Dendritic cell treated with granulocyte-macrophage colony-stimulating factor and Interleukin-4, amounts not matched to agents 40 ng/mL and 50 ng/mL, for 4 days (primary cell): ENCODE measurements around the gene PTTG1.
"Not testable (repeated sequence)": the region's sequence is repeated elsewhere in the genome, so short reads cannot be mapped to it uniquely, and the experiment has no call there.

ENCODE experiments used
- H3K27ac Mint-ChIP-seq: one replicate; pipeline ENCODE4 v1.8.0; 2022; ENCODE audit warnings: mild to moderate bottlenecking, mixed read lengths
- H3K27me3 Mint-ChIP-seq: one replicate; pipeline ENCODE4 v1.8.0; 2022; ENCODE audit warnings: mild to moderate bottlenecking, mixed read lengths
- H3K36me3 Mint-ChIP-seq: one replicate; pipeline ENCODE4 v1.8.0; 2022; ENCODE audit warnings: low read depth, mixed read lengths
- H3K4me1 Mint-ChIP-seq: one replicate; pipeline ENCODE4 v1.8.0; 2022; ENCODE audit warnings: low read depth, mixed read lengths
- H3K4me3 Mint-ChIP-seq: one replicate; pipeline ENCODE4 v1.8.0; 2022; ENCODE audit warnings: mild to moderate bottlenecking, moderate library complexity, mixed read lengths
- H3K9me3 Mint-ChIP-seq: one replicate; pipeline ENCODE4 v1.8.0; 2022; ENCODE audit warnings: mixed read lengths
- intact Hi-C: fragments of 100-400 bp; cut with micrococcal nuclease; formaldehyde crosslinking; loops from one replicate; pipeline ENCODE4 v1.15.0; 2022

The PTTG1 gene

DNA sequence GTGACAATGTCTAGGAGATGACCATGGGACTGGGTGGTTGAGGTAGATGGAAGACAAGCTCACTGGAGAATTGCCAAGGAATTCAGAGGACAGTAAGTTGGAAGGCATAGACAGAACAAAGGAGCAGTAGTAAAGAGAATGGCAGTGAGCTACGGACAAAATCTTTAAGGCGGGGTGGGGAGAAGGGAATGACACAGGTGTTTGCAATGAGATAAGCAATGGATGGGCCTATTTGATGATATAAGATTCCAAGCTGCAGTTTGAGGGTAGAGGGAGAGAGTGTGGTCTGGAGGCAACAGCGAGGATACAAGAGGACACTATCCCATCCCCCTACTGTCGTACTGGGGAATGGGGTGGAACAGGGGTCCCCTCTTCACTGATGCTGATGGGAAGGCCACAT is 14.4 kb downstream of the PTTG1 start:
- Mint-ChIP-seq H3K36me3 (no peaks in the 10 kb centered on the region), H3K4me1 (peaks cover 39% of the 10 kb centered on the region), H3K4me3 (no peak overlapping the region), H3K9me3 (no peaks in the 10 kb centered on the region), H3K27ac (peak overlapping the region; percentile 5), H3K27me3 (no peaks in the 10 kb centered on the region)
- intact Hi-C loops, result loop anchor here (10.0 kb wide), 2 partner anchors 209 to 399 kb away; no protein-coding TSS in a partner anchor

DNA sequence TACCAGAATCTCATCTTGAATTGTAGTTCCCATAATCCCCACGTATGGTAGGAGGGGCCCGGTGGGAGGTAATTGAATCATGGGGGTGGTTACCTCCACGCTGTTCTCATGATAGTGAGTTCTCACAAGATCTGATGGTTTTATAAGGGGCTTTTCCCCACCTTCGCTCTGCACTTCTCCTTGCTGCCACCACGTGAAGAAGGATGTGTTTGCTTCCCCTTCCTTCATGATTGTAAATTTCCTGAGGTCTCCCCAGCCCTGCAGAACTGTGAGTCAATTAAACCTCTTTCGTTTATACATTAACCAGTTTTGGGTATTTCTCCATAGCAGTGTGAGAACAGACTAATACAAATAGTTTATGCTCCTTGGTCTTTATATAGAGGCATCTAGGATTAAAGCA is 15.0 kb downstream of the PTTG1 start:
- not testable (repeated sequence) for H3K4me3 Mint-ChIP-seq, H3K36me3 Mint-ChIP-seq, H3K27ac Mint-ChIP-seq, H3K27me3 Mint-ChIP-seq, H3K9me3 Mint-ChIP-seq
- H3K4me1 Mint-ChIP-seq, result peaks cover 45% of the 10 kb centered on the region
- intact Hi-C loops, result loop anchor here (10.0 kb wide), 2 partner anchors 208 to 398 kb away; no protein-coding TSS in a partner anchor

DNA sequence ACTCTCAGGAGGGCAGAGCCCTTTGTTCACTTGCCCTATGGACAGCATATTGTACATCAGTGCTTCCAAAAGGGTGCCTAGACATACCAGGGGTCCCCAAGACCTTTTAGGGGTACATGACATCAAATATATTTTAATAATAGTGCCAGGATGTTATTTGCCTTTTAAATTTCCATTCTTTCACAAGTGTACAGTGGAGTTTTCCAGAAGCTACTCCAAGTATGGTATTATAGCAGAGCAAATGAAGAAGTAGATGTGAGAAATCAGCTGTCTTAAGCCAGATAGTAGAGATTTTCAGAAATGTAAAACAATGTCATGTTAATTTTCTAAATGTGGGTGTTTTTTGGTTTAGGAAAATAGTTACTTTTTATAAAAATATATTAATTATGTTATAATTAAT is 15.6 kb downstream of the PTTG1 start:
- H3K27ac Mint-ChIP-seq, result no peak overlapping the region
- H3K4me3 Mint-ChIP-seq, result no peak overlapping the region
- intact Hi-C loops, result loop anchor here (10.0 kb wide), 2 partner anchors 208 to 398 kb away; no protein-coding TSS in a partner anchor
- H3K27me3 Mint-ChIP-seq, result no peaks in the 10 kb centered on the region
- no peaks in the 10 kb centered on the region for H3K36me3 Mint-ChIP-seq
- H3K4me1 Mint-ChIP-seq, result peaks cover 51% of the 10 kb centered on the region
- H3K9me3 Mint-ChIP-seq, result no peaks in the 10 kb centered on the region

DNA sequence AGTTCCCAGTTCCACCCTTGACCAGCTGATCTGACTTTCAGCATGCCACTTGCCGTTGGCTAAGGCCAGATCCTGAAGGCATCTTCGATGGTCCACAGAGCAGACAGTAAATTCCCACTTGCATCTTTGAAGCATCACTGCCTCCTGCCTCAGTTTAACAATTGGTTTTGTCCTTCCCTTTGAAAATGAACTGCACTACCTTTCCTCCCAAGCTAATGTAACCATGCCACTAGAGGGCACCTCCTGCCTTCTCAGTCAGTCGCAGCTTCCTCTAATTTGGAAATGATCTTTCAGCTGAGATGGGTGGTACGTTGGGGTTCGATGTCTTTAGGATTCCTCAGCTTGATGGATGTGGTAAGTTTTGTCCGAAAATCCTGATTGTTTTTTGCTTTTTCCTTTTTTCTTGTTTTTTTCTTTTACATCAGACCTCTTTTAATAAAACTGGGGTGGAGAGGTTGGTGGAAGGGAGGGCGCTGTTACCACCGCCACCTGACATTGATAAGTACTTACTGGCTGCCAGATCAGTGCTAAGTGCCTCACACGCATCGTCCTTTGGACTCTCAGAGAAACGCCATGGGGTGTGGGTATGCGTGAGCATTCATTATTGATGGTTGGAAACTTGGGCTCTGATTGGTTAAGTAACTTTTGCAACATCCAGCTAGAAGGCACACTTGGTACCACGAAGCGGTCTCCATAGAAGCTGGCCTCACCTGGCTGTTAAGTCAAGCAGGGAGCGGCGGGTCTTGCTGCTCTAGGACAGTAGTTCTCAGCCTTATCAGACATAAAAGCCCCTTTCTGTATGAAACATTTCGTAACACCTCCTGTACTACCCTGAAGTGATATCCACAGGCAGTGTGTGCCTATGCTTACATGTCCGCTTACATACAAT is 16.9 kb downstream of the PTTG1 start:
- intact Hi-C loops, result loop anchor here (1.0 to 10.0 kb wide), 4 partner anchors 28 to 396 kb away; no protein-coding TSS in a partner anchor
- Mint-ChIP-seq H3K9me3 (no peaks in the 10 kb centered on the region), H3K4me1 (peaks cover 58% of the 10 kb centered on the region), H3K27me3 (no peaks in the 10 kb centered on the region), H3K36me3 (no peaks in the 10 kb centered on the region), H3K27ac (peak overlapping the region; percentile 77), H3K4me3 (peak overlapping the region; percentile 75)

DNA sequence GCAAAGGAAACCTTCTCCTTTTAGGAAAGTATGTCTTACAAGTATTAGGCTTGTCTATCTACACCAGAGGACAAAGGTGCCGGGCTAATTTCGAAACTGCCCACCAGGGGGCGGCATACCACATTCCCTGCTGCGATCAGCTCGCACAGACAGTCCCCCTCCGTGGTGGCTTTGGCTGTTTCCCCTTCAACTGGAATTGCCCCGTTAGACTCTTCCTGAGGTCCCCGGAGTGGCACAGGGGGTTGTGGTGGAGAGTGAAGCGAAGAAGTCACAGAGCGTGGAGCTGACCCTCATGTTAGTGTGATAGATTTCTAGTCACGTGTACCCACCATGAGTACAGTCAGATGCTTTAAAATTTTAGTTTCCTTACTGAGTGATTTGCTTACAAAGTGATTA is 17.5 kb downstream of the PTTG1 start:
- Mint-ChIP-seq H3K27me3 (no peaks in the 10 kb centered on the region), H3K4me1 (peaks cover 58% of the 10 kb centered on the region), H3K27ac (peak overlapping the region; percentile 77), H3K4me3 (peak overlapping the region; percentile 75), H3K36me3 (no peaks in the 10 kb centered on the region), H3K9me3 (no peaks in the 10 kb centered on the region)
- intact Hi-C loops, result loop anchor here (2.0 to 10.0 kb wide), 3 partner anchors 28 to 396 kb away; no protein-coding TSS in a partner anchor

DNA sequence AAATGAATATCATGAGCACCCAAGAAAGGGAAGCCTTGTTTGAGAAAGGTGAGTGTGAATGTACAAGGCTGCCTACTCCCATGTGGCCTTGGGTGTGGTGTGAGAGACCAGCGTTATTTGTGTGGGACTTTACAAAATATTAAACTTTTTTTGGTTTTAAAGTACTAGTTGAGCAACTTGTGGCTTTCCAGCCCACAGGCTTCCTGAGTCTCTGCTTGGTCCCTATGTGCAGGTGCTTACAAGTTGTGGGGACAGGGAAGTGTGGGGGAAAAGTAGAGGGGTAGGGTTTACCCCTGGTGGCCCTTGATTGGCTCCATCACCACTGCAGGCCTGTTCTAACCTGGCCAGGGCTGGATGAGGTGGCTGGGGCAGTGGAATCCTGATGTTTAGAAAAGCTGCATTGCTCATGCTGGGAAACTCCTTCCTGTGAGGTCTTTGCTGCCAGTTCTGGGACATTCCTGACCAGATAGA is 19.7 kb downstream of the PTTG1 start:
- Mint-ChIP-seq H3K4me3 (no peak overlapping the region), H3K27me3 (no peaks in the 10 kb centered on the region), H3K9me3 (no peaks in the 10 kb centered on the region), H3K4me1 (peaks cover 56% of the 10 kb centered on the region), H3K27ac (no peak overlapping the region), H3K36me3 (no peaks in the 10 kb centered on the region)
- intact Hi-C loops, result no loop called here

DNA sequence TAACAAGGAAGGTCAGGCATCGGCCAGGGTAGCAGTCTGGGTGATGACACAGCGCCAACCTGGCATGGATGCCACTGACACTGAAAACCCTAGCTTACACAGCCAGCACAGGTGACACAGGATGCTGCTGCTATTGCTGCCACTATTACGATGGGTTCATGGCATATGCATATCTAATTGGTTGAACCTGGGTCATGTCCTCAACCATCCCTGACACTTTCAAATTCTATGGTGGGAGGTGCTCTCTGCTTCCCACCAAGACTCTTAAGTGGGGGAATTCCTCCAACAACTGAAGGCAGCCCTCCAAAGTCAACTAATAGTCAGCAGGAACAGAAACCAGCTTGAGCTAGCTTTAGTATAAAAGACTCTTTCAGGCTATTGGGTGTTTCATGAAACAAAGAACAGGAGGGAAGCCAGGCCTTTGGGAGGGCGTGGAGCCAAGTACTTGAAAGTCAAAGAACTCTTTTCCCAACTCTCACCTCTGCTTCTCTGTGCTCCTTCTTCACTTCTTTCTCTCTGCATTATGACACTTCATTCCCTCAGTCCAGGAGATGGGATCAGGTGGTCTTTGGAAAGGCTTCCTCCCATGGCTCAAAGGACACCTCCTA is 21.3 kb downstream of the PTTG1 start:
- Mint-ChIP-seq H3K27me3 (no peaks in the 10 kb centered on the region), H3K27ac (peak overlapping the region; percentile 10), H3K36me3 (no peaks in the 10 kb centered on the region), H3K9me3 (no peaks in the 10 kb centered on the region), H3K4me1 (peaks cover 47% of the 10 kb centered on the region), H3K4me3 (no peak overlapping the region)
- intact Hi-C loops, result no loop called here

DNA sequence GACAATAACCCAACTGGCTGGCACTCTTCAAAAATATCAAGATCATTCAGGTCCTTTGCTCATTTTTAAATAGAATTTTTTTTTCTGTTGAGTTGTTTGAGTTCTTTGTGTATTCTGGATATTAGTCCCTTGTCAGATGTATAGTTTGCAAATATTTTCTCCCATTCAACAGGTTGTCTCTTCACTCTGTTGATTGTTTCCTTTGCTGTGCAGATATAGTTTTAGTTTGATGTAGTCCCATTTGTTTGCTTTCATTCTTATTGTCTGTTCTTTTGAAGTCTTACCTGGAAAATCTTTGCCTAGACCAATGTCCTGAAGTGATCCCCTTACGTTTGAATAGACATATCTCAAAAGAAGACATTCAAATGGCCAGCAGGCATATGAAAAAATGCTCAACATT is 22.8 kb downstream of the PTTG1 start:
- no peak overlapping the region for H3K27ac Mint-ChIP-seq
- peaks cover 40% of the 10 kb centered on the region for H3K4me1 Mint-ChIP-seq
- no peaks in the 10 kb centered on the region for H3K27me3 Mint-ChIP-seq
- no peak overlapping the region for H3K4me3 Mint-ChIP-seq
- H3K9me3 Mint-ChIP-seq, result no peaks in the 10 kb centered on the region
- intact Hi-C loops, result no loop called here
- no peaks in the 10 kb centered on the region for H3K36me3 Mint-ChIP-seq

DNA sequence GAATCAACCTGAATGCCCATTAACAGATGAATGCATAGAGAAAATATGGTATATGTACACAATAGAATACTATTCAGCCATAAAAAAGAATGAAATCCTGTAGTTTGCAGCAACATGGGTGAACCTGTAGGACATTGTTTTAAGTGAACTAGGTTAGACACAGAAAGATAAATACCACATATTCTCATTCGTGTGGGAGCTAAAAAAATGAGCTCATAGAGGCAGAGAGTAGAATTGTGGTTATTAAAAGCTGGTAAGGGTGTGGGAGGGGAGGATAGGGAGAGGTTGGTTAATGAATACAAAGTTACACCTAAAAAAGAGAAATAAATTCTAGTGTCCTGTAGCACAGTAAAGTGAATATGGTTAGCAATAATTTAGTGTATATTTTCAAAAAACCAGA is 23.5 kb downstream of the PTTG1 start:
- intact Hi-C loops, result no loop called here
- no peaks in the 10 kb centered on the region for H3K36me3 Mint-ChIP-seq
- no peak overlapping the region for H3K4me3 Mint-ChIP-seq
- no peaks in the 10 kb centered on the region for H3K9me3 Mint-ChIP-seq
- no peaks in the 10 kb centered on the region for H3K27me3 Mint-ChIP-seq
- H3K27ac Mint-ChIP-seq, result no peak overlapping the region
- H3K4me1 Mint-ChIP-seq, result peaks cover 39% of the 10 kb centered on the region

DNA sequence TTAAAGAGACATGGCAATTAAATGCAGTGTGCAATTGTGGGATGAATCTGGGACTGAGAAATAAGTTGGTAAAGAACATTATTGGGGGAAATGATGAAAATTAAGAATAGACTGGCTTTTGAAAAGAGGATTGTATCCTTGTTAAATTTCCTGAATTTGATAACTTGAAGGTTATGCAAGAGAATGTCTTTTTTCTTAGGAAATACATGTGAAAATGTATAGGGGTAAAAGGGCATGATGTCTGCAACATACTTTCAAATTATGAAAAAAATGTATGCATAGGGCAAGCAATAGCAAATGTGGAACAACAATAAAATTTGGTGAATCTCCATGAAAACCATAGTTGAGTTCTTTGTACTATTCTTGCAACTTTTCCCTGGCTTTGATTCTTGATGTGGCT is 24.1 kb downstream of the PTTG1 start:
- Mint-ChIP-seq H3K36me3 (no peaks in the 10 kb centered on the region), H3K4me3 (no peak overlapping the region), H3K27ac (no peak overlapping the region), H3K9me3 (no peaks in the 10 kb centered on the region), H3K27me3 (no peaks in the 10 kb centered on the region), H3K4me1 (peaks cover 32% of the 10 kb centered on the region)
- intact Hi-C loops, result no loop called here

DNA sequence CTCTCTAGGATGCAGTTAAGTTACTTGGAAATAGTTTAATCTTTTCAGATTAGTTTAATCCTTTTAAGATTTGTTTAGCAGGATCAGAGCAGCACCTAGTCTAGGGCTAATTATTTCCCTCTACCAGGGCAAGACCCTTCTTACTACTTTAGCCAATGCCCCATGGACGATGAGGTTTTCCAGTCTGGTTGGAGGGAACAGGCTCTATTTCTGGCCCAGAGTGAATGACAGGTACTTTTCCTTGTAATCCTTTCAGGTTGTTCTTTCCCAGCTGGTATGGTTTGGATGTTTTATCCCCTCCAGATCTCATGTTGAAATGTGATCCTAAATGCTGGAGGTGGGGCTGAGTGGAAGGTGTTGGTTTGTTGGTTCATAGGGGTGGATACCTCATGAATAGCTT is 27.2 kb downstream of the PTTG1 start:
- Mint-ChIP-seq H3K9me3 (no peaks in the 10 kb centered on the region), H3K4me1 (peaks cover 29% of the 10 kb centered on the region), H3K27ac (no peak overlapping the region), H3K27me3 (peaks cover 2% of the 10 kb centered on the region), H3K4me3 (no peak overlapping the region), H3K36me3 (no peaks in the 10 kb centered on the region)
- intact Hi-C loops, result no loop called here

DNA sequence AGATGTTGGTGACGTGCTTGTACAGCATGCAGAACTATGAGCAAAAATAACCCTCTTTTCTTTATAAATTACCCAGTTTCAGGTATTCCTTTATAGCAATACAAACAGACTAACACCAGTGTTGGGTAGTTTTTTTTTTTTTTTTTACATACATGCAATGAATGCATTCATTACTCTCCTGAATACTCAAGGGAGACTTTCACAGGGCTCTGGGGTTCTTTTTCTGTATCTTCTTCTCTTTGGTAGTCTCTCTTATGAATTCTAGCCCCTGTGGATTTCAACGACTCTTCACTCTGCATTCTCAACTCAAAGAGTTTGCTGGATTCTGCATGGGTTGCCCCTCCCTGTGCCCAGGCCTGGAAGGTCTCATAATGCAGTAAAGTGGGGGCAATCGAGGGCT is 27.8 kb downstream of the PTTG1 start:
- peaks cover 33% of the 10 kb centered on the region for H3K4me1 Mint-ChIP-seq

DNA sequence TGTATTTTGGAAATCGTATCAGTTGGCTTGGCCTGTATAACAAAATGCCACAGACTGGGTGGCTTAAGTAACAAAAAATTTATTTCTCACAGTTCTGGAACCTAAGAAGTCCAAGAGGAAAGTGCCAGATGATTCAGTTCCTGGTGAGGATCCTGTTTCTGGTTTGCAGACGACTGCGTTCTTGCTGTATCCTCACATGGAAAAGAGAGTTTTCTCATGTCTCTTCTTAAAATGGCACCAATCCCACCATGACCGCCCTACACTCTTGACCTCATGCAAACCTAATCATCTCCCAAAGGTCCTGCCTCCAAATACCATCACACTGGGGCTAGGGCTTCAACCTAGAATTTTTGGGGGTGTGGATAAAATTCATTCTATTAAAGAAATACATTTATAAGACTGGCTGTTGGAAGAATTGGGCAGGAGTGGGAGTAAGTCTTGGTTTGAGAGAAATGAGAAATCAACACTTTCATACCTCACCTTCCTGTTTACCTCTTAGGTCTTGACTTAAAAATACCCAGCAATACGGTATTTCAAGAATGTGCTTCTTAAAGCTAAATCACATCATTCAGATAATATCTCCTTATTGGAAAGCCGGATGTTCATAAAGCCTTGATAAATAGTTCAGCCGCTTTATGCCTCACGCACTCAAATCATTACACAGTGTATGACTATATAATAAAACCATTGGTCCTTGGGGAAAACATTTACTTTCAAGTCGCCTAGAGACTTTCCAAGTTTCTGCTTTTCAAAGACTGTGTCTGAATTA is 28.7 kb downstream of the PTTG1 start:
- Mint-ChIP-seq H3K36me3 (no peaks in the 10 kb centered on the region), H3K27me3 (peaks cover 10% of the 10 kb centered on the region), H3K9me3 (no peaks in the 10 kb centered on the region), H3K27ac (no peak overlapping the region), H3K4me3 (no peak overlapping the region), H3K4me1 (peaks cover 34% of the 10 kb centered on the region)
- intact Hi-C loops, result no loop called here

More for the DNA sequence above, 27.8 kb downstream of the PTTG1 start:
- no peak overlapping the region for H3K4me3 Mint-ChIP-seq
- H3K27me3 Mint-ChIP-seq, result peaks cover 7% of the 10 kb centered on the region
- H3K9me3 Mint-ChIP-seq, result no peaks in the 10 kb centered on the region
- H3K36me3 Mint-ChIP-seq, result no peaks in the 10 kb centered on the region
- no peak overlapping the region for H3K27ac Mint-ChIP-seq
- intact Hi-C loops, result no loop called here

DNA sequence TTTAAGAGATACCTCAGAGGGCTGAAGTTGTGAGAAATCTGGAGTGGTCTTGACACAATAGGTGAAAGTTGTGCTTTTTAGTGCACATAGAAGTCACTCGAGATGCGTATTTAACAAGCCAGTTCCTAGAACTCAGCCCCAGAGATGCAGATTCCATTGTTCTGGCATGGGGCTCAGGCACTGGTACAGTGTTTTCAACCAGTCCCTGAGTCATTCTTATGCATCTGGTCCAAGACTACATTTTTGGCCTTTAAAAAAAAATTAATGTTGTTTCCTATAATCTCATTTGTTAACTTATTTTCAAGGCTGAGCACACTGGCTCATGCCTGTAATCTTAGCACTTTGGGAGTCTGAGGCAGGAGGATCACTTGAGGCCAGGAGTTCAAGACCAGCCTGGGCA is 29.6 kb downstream of the PTTG1 start:
- intact Hi-C loops, result no loop called here

More for the DNA sequence above, 29.6 kb downstream of the PTTG1 start:
- no peaks in the 10 kb centered on the region for H3K9me3 Mint-ChIP-seq
- H3K27me3 Mint-ChIP-seq, result peaks cover 18% of the 10 kb centered on the region
- H3K4me1 Mint-ChIP-seq, result peaks cover 29% of the 10 kb centered on the region
- no peak overlapping the region for H3K4me3 Mint-ChIP-seq
- H3K36me3 Mint-ChIP-seq, result no peaks in the 10 kb centered on the region
- H3K27ac Mint-ChIP-seq, result no peak overlapping the region
